Bronchial epithelial cell (primary cell): Measurements from ENCODE around the gene CCNY. TPM values are rescaled to one million over a fixed set of nuclear protein-coding genes. Genes with fewer than 3 reads are reported as not detected.

ENCODE experiments used
- DNase-seq: peaks from one replicate; pipeline ENCODE4 v3.0.0-alpha.2; 2010; ENCODE audit warnings: low read depth
- FAIRE-seq: peaks from 2 replicates; lab custom pipeline; 2011; peaks lifted over from hg19 to GRCh38; lab: Jason Lieb, UNC
- H3K27me3 ChIP-seq: 2 replicates; pipeline ENCODE4 v1.5.1; 2011; ENCODE audit warnings: low read length; ENCODE audit not compliant: control insufficient read depth, insufficient read depth
- H3K36me3 ChIP-seq: 2 replicates; pipeline ENCODE4 v1.5.1; 2011; ENCODE audit warnings: low read length; ENCODE audit not compliant: control insufficient read depth, insufficient read depth
- H3K4me3 ChIP-seq: 2 replicates; pipeline ENCODE4 v1.5.1; 2011; ENCODE audit warnings: mild to moderate bottlenecking, low read depth, low read length, control low read depth
- total RNA-seq: library from RNA; depleted of rRNA; stranded (reverse); fragments of >200 nt; gene quantifications from 2 replicates; pipeline ENCODE4 v1.2.1, GENCODE V29; 2014
- TF ChIP-seq, protein P1 (sequence below): IDR thresholded peaks from 2 replicates; pipeline ENCODE4 v1.5.1; 2011; ENCODE audit warnings: mild to moderate bottlenecking, moderate library complexity, low read length, control low read depth, inconsistent platforms; ENCODE audit not compliant: insufficient read depth, severe bottlenecking

The CCNY gene
- total RNA-seq, 1 donor from 2014 or later = 66.3 TPM

DNA sequence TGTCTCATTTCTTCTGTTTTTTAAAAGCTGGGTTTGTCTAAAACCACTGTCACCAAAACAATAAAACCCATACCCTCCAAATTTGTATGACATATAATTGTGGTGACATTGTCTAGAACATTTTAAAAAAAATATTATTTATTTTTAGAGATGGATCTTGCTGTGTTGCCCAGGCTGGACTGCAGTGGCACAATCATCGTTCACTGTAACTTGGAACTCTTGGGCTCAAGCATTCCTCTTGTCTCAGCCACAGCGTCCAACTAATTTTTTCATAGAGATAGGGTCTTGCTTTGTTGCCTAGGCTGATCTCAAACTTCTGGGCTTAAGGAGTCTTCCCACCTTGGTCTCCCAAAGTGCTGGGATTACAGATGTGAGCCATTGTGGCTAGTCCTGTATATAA lies 116.5 kb downstream of the CCNY start:
- Histone ChIP-seq H3K36me3 (peaks cover 2% of the 10 kb centered on the region), H3K27me3 (no peaks in the 10 kb centered on the region), H3K4me3 (no peak overlapping the region)
- FAIRE-seq (no peak), DNase-seq (no peak)
- TF ChIP-seq, protein P1, sequence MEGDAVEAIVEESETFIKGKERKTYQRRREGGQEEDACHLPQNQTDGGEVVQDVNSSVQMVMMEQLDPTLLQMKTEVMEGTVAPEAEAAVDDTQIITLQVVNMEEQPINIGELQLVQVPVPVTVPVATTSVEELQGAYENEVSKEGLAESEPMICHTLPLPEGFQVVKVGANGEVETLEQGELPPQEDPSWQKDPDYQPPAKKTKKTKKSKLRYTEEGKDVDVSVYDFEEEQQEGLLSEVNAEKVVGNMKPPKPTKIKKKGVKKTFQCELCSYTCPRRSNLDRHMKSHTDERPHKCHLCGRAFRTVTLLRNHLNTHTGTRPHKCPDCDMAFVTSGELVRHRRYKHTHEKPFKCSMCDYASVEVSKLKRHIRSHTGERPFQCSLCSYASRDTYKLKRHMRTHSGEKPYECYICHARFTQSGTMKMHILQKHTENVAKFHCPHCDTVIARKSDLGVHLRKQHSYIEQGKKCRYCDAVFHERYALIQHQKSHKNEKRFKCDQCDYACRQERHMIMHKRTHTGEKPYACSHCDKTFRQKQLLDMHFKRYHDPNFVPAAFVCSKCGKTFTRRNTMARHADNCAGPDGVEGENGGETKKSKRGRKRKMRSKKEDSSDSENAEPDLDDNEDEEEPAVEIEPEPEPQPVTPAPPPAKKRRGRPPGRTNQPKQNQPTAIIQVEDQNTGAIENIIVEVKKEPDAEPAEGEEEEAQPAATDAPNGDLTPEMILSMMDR = no peak

DNA sequence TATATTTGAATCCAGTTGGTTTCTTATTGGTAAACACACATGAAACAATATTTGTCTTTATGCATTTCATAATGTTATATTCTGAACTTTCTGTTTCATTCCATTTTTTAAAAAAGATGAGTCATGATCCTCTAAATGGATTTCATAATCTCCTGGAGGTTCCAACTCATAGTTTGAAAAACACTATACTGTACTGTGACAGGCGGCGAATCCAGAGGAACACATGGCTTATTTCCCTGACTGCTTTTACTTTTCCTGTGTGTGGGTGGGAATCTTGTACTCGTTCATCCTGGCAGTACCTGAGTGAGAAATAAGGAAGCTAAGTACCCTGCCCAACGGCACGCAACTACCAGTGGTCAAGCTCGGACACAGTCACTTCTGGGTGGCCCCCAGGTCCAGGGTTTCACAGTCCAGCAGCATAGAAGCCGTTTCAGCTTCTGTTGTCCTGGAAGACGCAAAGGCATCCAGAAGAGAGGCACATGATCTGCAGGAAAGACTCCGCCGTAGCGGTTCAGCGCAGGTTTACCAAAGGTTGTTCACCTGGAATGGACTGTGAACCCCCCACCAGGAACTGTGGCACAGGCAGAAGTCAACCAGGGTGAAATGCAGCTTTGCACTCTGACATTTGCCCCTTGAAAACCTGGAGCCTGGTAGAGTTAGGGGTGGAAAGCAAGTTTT lies 117.7 kb downstream of the CCNY start:
- Histone ChIP-seq H3K4me3 (no peak overlapping the region), H3K36me3 (peaks cover 2% of the 10 kb centered on the region), H3K27me3 (no peaks in the 10 kb centered on the region)
- FAIRE-seq = no peak
- TF ChIP-seq, protein P1 = no peak
- peak; percentile 84 for DNase-seq

DNA sequence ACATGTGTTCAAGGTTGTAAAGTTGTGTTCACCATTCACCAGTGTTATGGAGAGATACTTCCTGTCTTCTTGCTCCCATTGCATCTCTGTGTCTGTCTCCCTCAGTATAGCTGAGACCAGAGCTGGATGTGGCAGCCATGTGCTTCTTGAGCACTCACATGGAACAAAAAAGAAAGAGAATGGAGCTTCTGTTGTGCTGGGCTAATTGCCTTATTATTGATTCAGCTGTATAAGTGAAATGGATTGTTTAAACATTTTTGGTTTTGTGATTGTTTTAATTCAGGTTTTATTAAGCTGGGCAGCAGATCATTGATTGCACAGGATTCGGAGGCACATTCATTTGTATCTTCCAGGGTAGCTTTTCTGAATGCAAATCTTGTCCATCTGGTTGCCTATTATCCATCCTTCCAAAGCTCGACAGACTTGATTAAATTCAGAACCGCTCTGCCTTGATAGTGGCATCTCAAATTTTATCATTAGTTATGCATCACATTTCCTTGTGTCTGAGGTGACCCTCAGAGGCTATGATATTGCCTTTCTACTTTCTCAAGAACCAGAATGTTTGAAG lies 119.9 kb downstream of the CCNY start:
- Histone ChIP-seq H3K36me3 (peaks cover 2% of the 10 kb centered on the region), H3K27me3 (no peaks in the 10 kb centered on the region), H3K4me3 (no peak overlapping the region)
- FAIRE-seq (no peak), DNase-seq (no peak)
- TF ChIP-seq, protein P1 = no peak

DNA sequence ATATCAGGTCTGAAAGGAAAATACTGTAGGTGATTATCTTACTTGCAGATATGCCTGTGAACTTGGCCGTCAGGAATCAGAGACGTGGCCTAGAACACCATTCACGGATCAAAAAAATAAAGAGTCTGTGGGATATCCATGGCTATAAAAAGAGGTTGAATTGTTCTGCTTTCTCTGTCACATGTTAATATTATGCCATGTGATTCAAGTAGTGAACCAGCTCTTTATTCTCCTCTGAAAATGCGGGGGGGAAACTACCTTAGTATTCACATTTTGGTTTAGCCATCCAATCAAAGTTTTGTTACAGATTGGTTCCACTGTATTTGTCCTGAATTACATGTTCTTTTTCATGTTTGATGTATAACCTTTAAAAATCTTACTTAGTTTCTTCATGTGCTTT lies 120.5 kb downstream of the CCNY start:
- FAIRE-seq (no peak), DNase-seq (no peak)
- TF ChIP-seq, protein P1 = no peak
- H3K27me3 ChIP-seq = no peaks in the 10 kb centered on the region
- peaks cover 2% of the 10 kb centered on the region for H3K36me3 ChIP-seq
- no peak overlapping the region for H3K4me3 ChIP-seq

DNA sequence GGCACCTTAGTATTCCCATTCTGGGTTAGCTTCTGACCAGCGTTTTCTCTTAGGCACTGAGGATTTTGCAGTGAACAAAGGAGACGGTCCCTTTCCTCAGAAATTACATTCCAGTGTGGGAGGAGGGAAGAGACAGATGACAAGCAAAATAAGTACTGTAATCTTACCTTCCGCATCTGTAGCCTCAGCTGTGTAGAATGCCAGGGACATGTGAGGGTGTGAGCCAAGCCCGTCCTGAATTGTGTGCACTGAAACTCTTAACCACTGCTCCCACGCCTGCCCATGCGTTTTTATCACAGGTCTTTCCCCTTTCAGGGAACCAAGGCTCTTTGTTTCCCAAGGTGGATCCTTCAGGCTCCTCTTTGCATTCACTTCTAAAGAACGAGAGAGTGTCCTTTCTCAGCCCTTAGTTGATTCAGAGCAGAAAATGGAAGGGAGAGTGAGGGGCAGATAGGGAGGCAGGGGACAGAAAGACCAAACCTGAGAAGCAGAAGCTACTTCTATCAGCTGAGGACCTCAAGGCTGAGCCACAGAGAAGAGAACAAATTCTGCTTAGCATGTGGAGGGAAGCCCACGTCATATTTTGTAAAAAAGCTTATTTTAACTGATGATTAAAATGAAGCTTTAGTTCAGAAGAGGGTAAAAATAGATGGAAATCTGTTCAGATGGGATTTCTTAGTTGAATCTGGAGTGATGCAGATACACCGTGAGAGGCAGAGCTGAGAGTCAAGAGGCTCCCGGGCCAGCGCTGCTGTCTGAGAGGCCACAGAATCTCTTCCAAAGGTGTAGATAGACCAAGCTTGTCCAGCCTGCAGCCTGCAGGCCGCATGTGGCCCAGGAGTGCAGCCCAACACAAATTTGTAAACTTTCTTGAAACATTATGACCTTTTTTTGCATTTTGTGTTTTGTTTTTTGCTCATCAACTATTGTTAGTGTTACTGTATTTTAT lies 122.5 kb downstream of the CCNY start:
- TF ChIP-seq, protein P1 = no peak
- FAIRE-seq = no peak
- Histone ChIP-seq H3K27me3 (no peaks in the 10 kb centered on the region), H3K4me3 (no peak overlapping the region), H3K36me3 (peaks cover 2% of the 10 kb centered on the region)
- no peak for DNase-seq
